ENCODE data around the gene P3R3URF.

P3R3URF gene

GRCh38 chr1:46197964-46198811 lies 21.9 kb upstream of the P3R3URF start, which contains the start of gene POMGNT1 (continued):
- TF ChIP-seq ZNF398 (tag by site-specific recombination; IDR thresholded peaks at IDR 0.05) (0 out of 2 replicates have a peak, but pooled peaks have one; percentile 3), ZNF654 (tag by site-specific recombination; IDR thresholded peaks at IDR 0.05; ENCODE audit: low read depth) (peak; percentile 17; the same call in 1 of the 2 replicates), OVOL3 (tag by site-specific recombination; IDR thresholded peaks at IDR 0.05) (peak; percentile 32; the same call in 1 of the 2 replicates)
- TF ChIP-seq, protein P1, sequence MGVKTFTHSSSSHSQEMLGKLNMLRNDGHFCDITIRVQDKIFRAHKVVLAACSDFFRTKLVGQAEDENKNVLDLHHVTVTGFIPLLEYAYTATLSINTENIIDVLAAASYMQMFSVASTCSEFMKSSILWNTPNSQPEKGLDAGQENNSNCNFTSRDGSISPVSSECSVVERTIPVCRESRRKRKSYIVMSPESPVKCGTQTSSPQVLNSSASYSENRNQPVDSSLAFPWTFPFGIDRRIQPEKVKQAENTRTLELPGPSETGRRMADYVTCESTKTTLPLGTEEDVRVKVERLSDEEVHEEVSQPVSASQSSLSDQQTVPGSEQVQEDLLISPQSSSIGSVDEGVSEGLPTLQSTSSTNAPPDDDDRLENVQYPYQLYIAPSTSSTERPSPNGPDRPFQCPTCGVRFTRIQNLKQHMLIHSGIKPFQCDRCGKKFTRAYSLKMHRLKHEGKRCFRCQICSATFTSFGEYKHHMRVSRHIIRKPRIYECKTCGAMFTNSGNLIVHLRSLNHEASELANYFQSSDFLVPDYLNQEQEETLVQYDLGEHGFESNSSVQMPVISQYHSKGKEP (tag by site-specific recombination; IDR thresholded peaks at IDR 0.05): no peak
- TF ChIP-seq, protein P2, sequence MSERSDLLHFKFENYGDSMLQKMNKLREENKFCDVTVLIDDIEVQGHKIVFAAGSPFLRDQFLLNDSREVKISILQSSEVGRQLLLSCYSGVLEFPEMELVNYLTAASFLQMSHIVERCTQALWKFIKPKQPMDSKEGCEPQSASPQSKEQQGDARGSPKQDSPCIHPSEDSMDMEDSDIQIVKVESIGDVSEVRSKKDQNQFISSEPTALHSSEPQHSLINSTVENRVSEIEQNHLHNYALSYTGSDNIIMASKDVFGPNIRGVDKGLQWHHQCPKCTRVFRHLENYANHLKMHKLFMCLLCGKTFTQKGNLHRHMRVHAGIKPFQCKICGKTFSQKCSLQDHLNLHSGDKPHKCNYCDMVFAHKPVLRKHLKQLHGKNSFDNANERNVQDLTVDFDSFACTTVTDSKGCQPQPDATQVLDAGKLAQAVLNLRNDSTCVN (tag by site-specific recombination; optimal IDR thresholded peaks at IDR 0.05): peak; percentile 33

DNA sequence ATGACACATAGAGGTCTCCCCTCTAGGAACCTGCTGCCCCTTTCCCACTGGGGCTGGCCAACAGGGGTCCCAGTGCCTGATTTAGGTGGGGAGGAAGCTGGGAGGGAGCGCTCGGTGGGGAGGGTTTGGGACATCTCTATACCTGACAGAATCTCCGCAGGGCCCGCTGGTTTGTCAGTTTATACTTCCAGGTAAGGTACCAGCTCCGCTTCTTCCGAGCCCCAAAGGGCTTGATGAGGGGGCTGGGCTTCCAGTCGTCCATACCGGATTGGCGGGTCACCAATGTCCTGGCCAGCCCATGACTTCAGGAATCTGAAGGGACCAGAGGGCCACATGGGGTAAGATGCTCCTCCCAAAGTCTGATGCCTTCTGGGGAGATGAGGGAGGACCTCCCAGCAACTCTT lies 21.3 kb upstream of the P3R3URF start:
- Histone ChIP-seq H3K27ac (ENCODE audit: extremely low read depth, low read depth, low read length) (peak overlapping the region; percentile 78), H3K4me3 (ENCODE audit: low read depth, low read length) (peak overlapping the region; percentile 74), H3K9me3 (ENCODE audit: control insufficient read depth, insufficient read depth, low read depth, low read length) (no peaks in the 10 kb centered on the region), H3K4me1 (ENCODE audit: control insufficient read depth, insufficient read depth, low read length) (no peaks in the 10 kb centered on the region), H3K36me3 (ENCODE audit: control insufficient read depth in 2 of 2, insufficient read depth in 1 of 2, low read length in 2 of 2) (peaks cover 0 to 45% of the 10 kb centered on the region in 2 experiments; a peak in 1 of 3 replicates)
- TF ChIP-seq ZNF777 (tag by site-specific recombination; IDR thresholded peaks at IDR 0.05; ENCODE audit: borderline replicate concordance): no peak
- 0 out of 2 replicates have a peak, but pooled peaks have one; percentile 9 for TF ChIP-seq SP3 (tag by site-specific recombination; IDR thresholded peaks at IDR 0.05)
- ChIA-PET POLR2A (interaction anchor here (0.5 to 2.5 kb wide), 6 partner anchors 14 to 306 kb away, joined by 3 to 9 read pairs (median 6); partner anchors contain the start of genes PIK3R3 and RAD54L), CTCF (interaction anchor here (0.6 to 3.6 kb wide), 2 partner anchors 26 to 1483 kb away, joined by 3 to 11 read pairs; no protein-coding TSS in a partner anchor)

DNA sequence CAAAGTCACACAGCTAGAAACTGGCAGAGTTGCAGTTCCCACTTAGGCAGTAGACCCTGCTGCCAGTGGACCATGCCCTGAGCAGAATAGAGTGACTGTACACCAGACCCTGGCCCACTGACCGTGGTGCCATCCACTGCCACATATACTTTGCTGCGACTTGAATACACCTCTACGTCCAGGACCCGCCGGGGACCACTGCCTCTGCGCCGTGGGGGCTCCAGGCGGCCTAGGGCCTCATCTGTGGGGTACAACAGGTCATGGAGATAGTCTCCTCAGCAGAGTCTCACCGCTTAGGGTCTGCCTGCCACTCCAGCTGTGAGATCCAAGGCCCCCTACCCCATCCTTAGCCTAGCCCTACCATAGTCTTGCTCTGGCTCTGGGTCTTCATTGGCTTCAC lies 20.3 kb upstream of the P3R3URF start:
- Histone ChIP-seq H3K4me1 (ENCODE audit: control insufficient read depth, insufficient read depth, low read length) (no peaks in the 10 kb centered on the region), H3K9me3 (ENCODE audit: control insufficient read depth, insufficient read depth, low read depth, low read length) (no peaks in the 10 kb centered on the region), H3K36me3 (ENCODE audit: control insufficient read depth in 2 of 2, insufficient read depth in 1 of 2, low read length in 2 of 2) (peaks cover 0 to 54% of the 10 kb centered on the region in 2 experiments; a peak in 1 of 3 replicates), H3K27ac (ENCODE audit: extremely low read depth, low read depth, low read length) (no peak overlapping the region), H3K4me3 (ENCODE audit: low read depth, low read length) (no peak overlapping the region)
- POLR2A ChIA-PET: no interaction called here
- CTCF ChIA-PET: interaction anchor here (3.6 kb wide), 1 partner anchor 27 kb away, joined by 11 read pairs; no protein-coding TSS in a partner anchor
- TF ChIP-seq, protein P3, sequence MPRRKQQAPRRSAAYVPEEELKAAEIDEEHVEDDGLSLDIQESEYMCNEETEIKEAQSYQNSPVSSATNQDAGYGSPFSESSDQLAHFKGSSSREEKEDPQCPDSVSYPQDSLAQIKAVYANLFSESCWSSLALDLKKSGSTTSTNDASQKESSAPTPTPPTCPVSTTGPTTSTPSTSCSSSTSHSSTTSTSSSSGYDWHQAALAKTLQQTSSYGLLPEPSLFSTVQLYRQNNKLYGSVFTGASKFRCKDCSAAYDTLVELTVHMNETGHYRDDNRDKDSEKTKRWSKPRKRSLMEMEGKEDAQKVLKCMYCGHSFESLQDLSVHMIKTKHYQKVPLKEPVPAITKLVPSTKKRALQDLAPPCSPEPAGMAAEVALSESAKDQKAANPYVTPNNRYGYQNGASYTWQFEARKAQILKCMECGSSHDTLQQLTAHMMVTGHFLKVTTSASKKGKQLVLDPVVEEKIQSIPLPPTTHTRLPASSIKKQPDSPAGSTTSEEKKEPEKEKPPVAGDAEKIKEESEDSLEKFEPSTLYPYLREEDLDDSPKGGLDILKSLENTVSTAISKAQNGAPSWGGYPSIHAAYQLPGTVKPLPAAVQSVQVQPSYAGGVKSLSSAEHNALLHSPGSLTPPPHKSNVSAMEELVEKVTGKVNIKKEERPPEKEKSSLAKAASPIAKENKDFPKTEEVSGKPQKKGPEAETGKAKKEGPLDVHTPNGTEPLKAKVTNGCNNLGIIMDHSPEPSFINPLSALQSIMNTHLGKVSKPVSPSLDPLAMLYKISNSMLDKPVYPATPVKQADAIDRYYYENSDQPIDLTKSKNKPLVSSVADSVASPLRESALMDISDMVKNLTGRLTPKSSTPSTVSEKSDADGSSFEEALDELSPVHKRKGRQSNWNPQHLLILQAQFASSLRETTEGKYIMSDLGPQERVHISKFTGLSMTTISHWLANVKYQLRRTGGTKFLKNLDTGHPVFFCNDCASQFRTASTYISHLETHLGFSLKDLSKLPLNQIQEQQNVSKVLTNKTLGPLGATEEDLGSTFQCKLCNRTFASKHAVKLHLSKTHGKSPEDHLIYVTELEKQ (tag by site-specific recombination; IDR thresholded peaks at IDR 0.05; ENCODE audit: borderline replicate concordance): no peak
- TF ChIP-seq ZNF560 (tag by site-specific recombination; IDR thresholded peaks at IDR 0.05; ENCODE audit: borderline replicate concordance) (no peak), ZNF354C (tag by site-specific recombination; IDR thresholded peaks at IDR 0.05; ENCODE audit: borderline replicate concordance, low read depth) (no peak), ZNF157 (tag by site-specific recombination; IDR thresholded peaks at IDR 0.05) (no peak), ZNF621 (tag by site-specific recombination; IDR thresholded peaks at IDR 0.05) (no peak)
- TF ChIP-seq, protein P4, sequence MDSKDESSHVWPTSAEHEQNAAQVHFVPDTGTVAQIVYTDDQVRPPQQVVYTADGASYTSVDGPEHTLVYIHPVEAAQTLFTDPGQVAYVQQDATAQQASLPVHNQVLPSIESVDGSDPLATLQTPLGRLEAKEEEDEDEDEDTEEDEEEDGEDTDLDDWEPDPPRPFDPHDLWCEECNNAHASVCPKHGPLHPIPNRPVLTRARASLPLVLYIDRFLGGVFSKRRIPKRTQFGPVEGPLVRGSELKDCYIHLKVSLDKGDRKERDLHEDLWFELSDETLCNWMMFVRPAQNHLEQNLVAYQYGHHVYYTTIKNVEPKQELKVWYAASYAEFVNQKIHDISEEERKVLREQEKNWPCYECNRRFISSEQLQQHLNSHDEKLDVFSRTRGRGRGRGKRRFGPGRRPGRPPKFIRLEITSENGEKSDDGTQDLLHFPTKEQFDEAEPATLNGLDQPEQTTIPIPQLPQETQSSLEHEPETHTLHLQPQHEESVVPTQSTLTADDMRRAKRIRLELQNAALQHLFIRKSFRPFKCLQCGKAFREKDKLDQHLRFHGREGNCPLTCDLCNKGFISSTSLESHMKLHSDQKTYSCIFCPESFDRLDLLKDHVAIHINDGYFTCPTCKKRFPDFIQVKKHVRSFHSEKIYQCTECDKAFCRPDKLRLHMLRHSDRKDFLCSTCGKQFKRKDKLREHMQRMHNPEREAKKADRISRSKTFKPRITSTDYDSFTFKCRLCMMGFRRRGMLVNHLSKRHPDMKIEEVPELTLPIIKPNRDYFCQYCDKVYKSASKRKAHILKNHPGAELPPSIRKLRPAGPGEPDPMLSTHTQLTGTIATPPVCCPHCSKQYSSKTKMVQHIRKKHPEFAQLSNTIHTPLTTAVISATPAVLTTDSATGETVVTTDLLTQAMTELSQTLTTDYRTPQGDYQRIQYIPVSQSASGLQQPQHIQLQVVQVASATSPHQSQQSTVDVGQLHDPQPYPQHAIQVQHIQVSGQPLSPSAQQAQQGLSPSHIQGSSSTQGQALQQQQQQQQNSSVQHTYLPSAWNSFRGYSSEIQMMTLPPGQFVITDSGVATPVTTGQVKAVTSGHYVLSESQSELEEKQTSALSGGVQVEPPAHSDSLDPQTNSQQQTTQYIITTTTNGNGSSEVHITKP (tag by site-specific recombination; IDR thresholded peaks at IDR 0.05): no peak
